H1 (cell line): ENCODE results near the gene PPP2R2D. TPM values are rescaled to one million over a fixed set of nuclear protein-coding genes. Genes with fewer than 3 reads are reported as not detected.

Source experiments
- CTCF ChIA-PET: fragments of 300-600 bp; sonication (Branson Sonifier 250); formaldehyde crosslinking; loops from one replicate; lab custom pipeline; 2021; ENCODE audit not compliant: partially characterized antibody; lab: Charles Lee
- POLR2A ChIA-PET: fragments of 300-600 bp; sonication (Branson Sonifier 250); formaldehyde crosslinking; loops from one replicate; lab custom pipeline; 2021; ENCODE audit warnings: inconsistent platforms; ENCODE audit not compliant: partially characterized antibody; lab: Charles Lee
- DNase-seq, 2 experiments: peaks; one replicate each; pipeline versions ENCODE4 v3.0.0 to v3.0.0-alpha.2; 2010 to 2022; ENCODE audit warnings: low spot score in 2 of 2, low read depth in 1 of 2, mixed read lengths in 1 of 2
- FAIRE-seq: peaks from 2 replicates; lab custom pipeline; 2011; peaks lifted over from hg19 to GRCh38; lab: Jason Lieb, UNC
- H2AFZ ChIP-seq: 2 replicates; pipeline ENCODE4 v1.8.1; 2012; ENCODE audit warnings: low read length, inconsistent platforms
- H2AK5ac ChIP-seq: 2 replicates; pipeline ENCODE4 v1.6.1; 2013; ENCODE audit warnings: low read depth, low read length
- H2BK120ac ChIP-seq: replicated peaks from 2 replicates; pipeline ENCODE3; 2013; ENCODE audit warnings: low read depth, low read length, inconsistent platforms
- H2BK12ac ChIP-seq: 2 replicates; pipeline ENCODE4 v1.6.1; 2013; ENCODE audit warnings: low read depth, low read length
- H2BK15ac ChIP-seq: 2 replicates; pipeline ENCODE4 v1.6.1; 2013; ENCODE audit warnings: low read length
- H2BK20ac ChIP-seq: 2 replicates; pipeline ENCODE4 v1.6.1; 2013; ENCODE audit warnings: low read length
- H2BK5ac ChIP-seq: 2 replicates; pipeline ENCODE4 v1.6.1; 2013; ENCODE audit warnings: low read depth, low read length
- H3K14ac ChIP-seq: 2 replicates; pipeline ENCODE4 v1.6.1; 2013; ENCODE audit warnings: inconsistent platforms; ENCODE audit not compliant: insufficient read length
- H3K18ac ChIP-seq: 2 replicates; pipeline ENCODE4 v1.6.1; 2013; ENCODE audit warnings: low read length; ENCODE audit errors: extremely low read depth
- H3K23ac ChIP-seq: 2 replicates; pipeline ENCODE4 v1.6.1; 2013; ENCODE audit warnings: inconsistent platforms; ENCODE audit not compliant: insufficient read length
- H3K23me2 ChIP-seq: 2 replicates; pipeline ENCODE4 v1.6.1; 2013; ENCODE audit warnings: low read depth, low read length
- H3K27ac ChIP-seq: 2 replicates; pipeline ENCODE4 v1.6.1; 2011; ENCODE audit warnings: low read depth, low read length, inconsistent platforms
- H3K27me3 ChIP-seq, 4 experiments: replicated peaks in 1 of 4; 1 replicate in 1 of 4; 2 replicates in 3 of 4; pipeline versions ENCODE4 v1.6.1 to v1.8.1; 2011 to 2013; ENCODE audit warnings: low read length in 3 of 4, mild to moderate bottlenecking in 3 of 4, inconsistent platforms in 2 of 4, mixed read lengths in 2 of 4, moderate library complexity in 1 of 4; ENCODE audit not compliant: control insufficient read depth in 3 of 4, insufficient read depth in 3 of 4; ENCODE audit errors: extremely low read depth in 1 of 4
- H3K36me3 ChIP-seq, 4 experiments: 2 replicates each; pipeline versions ENCODE4 v1.6.1 to v1.8.1; 2011 to 2013; ENCODE audit warnings: mild to moderate bottlenecking in 4 of 4, low read length in 3 of 4, moderate library complexity in 2 of 4, control low read depth in 1 of 4, inconsistent platforms in 1 of 4; ENCODE audit not compliant: insufficient read depth in 4 of 4, control insufficient read depth in 2 of 4
- H3K4ac ChIP-seq: replicated peaks from 2 replicates; pipeline ENCODE3; 2013; ENCODE audit warnings: low read length, low read depth, mixed read lengths, inconsistent platforms; ENCODE audit not compliant: insufficient read length
- H3K4me1 ChIP-seq, 4 experiments: replicated peaks in 1 of 4; 1 replicate in 1 of 4; 2 replicates in 3 of 4; pipeline versions ENCODE4 v1.6.1 to v1.8.1; 2011 to 2013; ENCODE audit warnings: low read length in 3 of 4, inconsistent platforms in 2 of 4, mixed read lengths in 1 of 4; ENCODE audit not compliant: insufficient read depth in 4 of 4, control insufficient read depth in 3 of 4
- H3K4me2 ChIP-seq, 2 experiments: 2 replicates each; pipeline versions ENCODE4 v1.6.1 to v1.8.1; 2011 to 2013; ENCODE audit warnings: low read depth in 2 of 2, low read length in 2 of 2, control low read depth in 1 of 2, inconsistent platforms in 1 of 2, mild to moderate bottlenecking in 1 of 2; ENCODE audit not compliant: insufficient read depth in 1 of 2
- H3K4me3 ChIP-seq, 4 experiments: fragments of 200-600, 300-600 bp in 1 of 4; sonication (generic), shearing (Covaris generic), sonication (Bioruptor Twin) in 1 of 4; 2 replicates each; pipeline versions ENCODE4 v1.5.1 to v1.8.1; 2011 to 2016; ENCODE audit warnings: low read length in 4 of 4, low read depth in 3 of 4, control low read depth in 2 of 4, inconsistent platforms in 2 of 4, mild to moderate bottlenecking in 2 of 4, mixed read lengths in 1 of 4, moderate library complexity in 1 of 4; ENCODE audit not compliant: insufficient read depth in 2 of 4; ENCODE audit errors: extremely low read depth in 1 of 4
- H3K56ac ChIP-seq: replicated peaks from 2 replicates; pipeline ENCODE3; 2013; ENCODE audit warnings: low read depth, mild to moderate bottlenecking, mixed read lengths, low read length, inconsistent platforms; ENCODE audit not compliant: insufficient read length
- H3K79me1 ChIP-seq: 2 replicates; pipeline ENCODE4 v1.6.1; 2013; ENCODE audit warnings: low read depth, low read length, control low read depth
- H3K79me2 ChIP-seq, 2 experiments: 2 replicates each; pipeline versions ENCODE4 v1.6.1 to v1.8.1; 2012 to 2013; ENCODE audit warnings: low read length in 2 of 2, mild to moderate bottlenecking in 2 of 2, inconsistent platforms in 1 of 2; ENCODE audit not compliant: insufficient read depth in 2 of 2, control insufficient read depth in 1 of 2
- H3K9ac ChIP-seq, 4 experiments: replicated peaks in 1 of 4; 1 replicate in 1 of 4; 2 replicates in 3 of 4; pipeline versions ENCODE4 v1.6.1 to v1.8.1; 2011 to 2013; ENCODE audit warnings: low read depth in 3 of 4, low read length in 3 of 4, control low read depth in 2 of 4, mild to moderate bottlenecking in 2 of 4, moderate library complexity in 2 of 4, inconsistent platforms in 1 of 4; ENCODE audit errors: extremely low read depth in 1 of 4
- H3K9me3 ChIP-seq, 2 experiments: 2 replicates each; pipeline versions ENCODE4 v1.6.1 to v1.8.1; 2012 to 2013; ENCODE audit warnings: mild to moderate bottlenecking in 2 of 2, moderate library complexity in 2 of 2, control low read depth in 1 of 2, inconsistent platforms in 1 of 2, low read depth in 1 of 2, low read length in 1 of 2, mixed read lengths in 1 of 2; ENCODE audit not compliant: insufficient read depth in 2 of 2
- H4K20me1 ChIP-seq, 2 experiments: replicated peaks in 1 of 2; 2 replicates each; pipeline versions ENCODE3 to v1.8.1; 2011 to 2013; ENCODE audit warnings: inconsistent platforms in 2 of 2, low read length in 2 of 2, mild to moderate bottlenecking in 1 of 2; ENCODE audit not compliant: insufficient read depth in 2 of 2, control insufficient read depth in 1 of 2
- H4K5ac ChIP-seq: 2 replicates; pipeline ENCODE4 v1.6.1; 2013; ENCODE audit warnings: low read length, low read depth, mixed read lengths, inconsistent platforms; ENCODE audit not compliant: insufficient read length
- H4K8ac ChIP-seq: 2 replicates; pipeline ENCODE4 v1.8.0; 2013; ENCODE audit warnings: mild to moderate bottlenecking, moderate library complexity, low read length, inconsistent platforms; ENCODE audit not compliant: insufficient read depth; ENCODE audit errors: extremely low read depth
- H4K91ac ChIP-seq: replicated peaks from 2 replicates; pipeline ENCODE3; 2013; ENCODE audit warnings: low read length, mixed read lengths, inconsistent platforms; ENCODE audit not compliant: insufficient read length
- ASH2L ChIP-seq: fragments of 200-600, 300-600 bp; sonication (generic); IDR thresholded peaks from one replicate; pipeline ENCODE4 v1.7.1; 2017; ENCODE audit warnings: low read length
- HDAC2 ChIP-seq, 2 experiments: fragments of 300-600 bp in 1 of 2; sonication (generic) in 1 of 2; IDR thresholded peaks; 2 replicates each; pipeline ENCODE4 v1.6.1; 2011 to 2012; ENCODE audit warnings: low read depth in 2 of 2, low read length in 2 of 2, mild to moderate bottlenecking in 2 of 2, moderate library complexity in 2 of 2, borderline replicate concordance in 1 of 2, inconsistent platforms in 1 of 2
- KDM1A ChIP-seq: fragments of 200-600, 300-600 bp; sonication (generic); IDR thresholded peaks from 2 replicates; pipeline ENCODE4 v1.7.1; 2016; ENCODE audit warnings: mild to moderate bottlenecking, low read length, borderline replicate concordance
- NANOG ChIP-seq: IDR thresholded peaks from 2 replicates; pipeline ENCODE4 v1.6.1; 2011; ENCODE audit warnings: low read length, low read depth, mild to moderate bottlenecking, inconsistent platforms; ENCODE audit not compliant: insufficient read depth, poor library complexity, severe bottlenecking
- NRF1 ChIP-seq: IDR thresholded peaks from 2 replicates; pipeline ENCODE4 v1.6.1; 2011; ENCODE audit warnings: mild to moderate bottlenecking, low read depth, low read length, improper control_type of control experiment
- POLR2A ChIP-seq, 2 experiments: IDR thresholded peaks; 1 replicate in 1 of 2; 2 replicates in 1 of 2; pipeline ENCODE4 v1.6.1; 2011; ENCODE audit warnings: low read depth in 2 of 2, low read length in 2 of 2, mild to moderate bottlenecking in 2 of 2; ENCODE audit errors: control extremely low read depth in 1 of 2
- SAP30 ChIP-seq: fragments of 300-600 bp; sonication (generic); IDR thresholded peaks from 2 replicates; pipeline ENCODE4 v1.7.1; 2012; ENCODE audit warnings: low read length, moderate library complexity, mild to moderate bottlenecking, inconsistent platforms; ENCODE audit not compliant: insufficient read depth, insufficient replicate concordance
- SIX5 ChIP-seq: IDR thresholded peaks from 2 replicates; pipeline ENCODE4 v1.6.1; 2011; ENCODE audit warnings: mild to moderate bottlenecking, low read depth, low read length
- ZNF274 ChIP-seq: IDR thresholded peaks from 2 replicates; pipeline ENCODE4 v1.7.0; 2012; ENCODE audit warnings: low read length, borderline replicate concordance; ENCODE audit errors: extremely low read depth
- WGBS, 2 experiments: shearing (Covaris generic) in 1 of 2; methylation state at CpG; one replicate each; pipeline versions ENCODE4 v1.1.6 to v1.1.7; 2013 to 2015; ENCODE audit warnings: low lambda C conversion rate in 2 of 2, mixed read lengths in 2 of 2, inconsistent platforms in 1 of 2, low coverage in 1 of 2, missing lambda C conversion rate in 1 of 2; ENCODE audit not compliant: insufficient replicate concordance in 2 of 2, insufficient coverage in 1 of 2, insufficient read length in 1 of 2; ENCODE audit errors: extremely low coverage in 1 of 2, missing lambda C conversion rate in 1 of 2; 5-methylcytosine and 5-hydroxymethylcytosine counted together
- polyA plus RNA-seq, 7 experiments: library from polyadenylated mRNA; depleted of rRNA in 3 of 7; stranded (reverse) in 5 of 7; unstranded in 2 of 7; fragments of >200 nt in 5 of 7; fragments of 200-250 nt in 2 of 7; gene quantifications; 1 replicate in 5 of 7; 2 replicates in 1 of 7; 4 replicates in 1 of 7; pipeline versions ENCODE4 v1.2.1 to v1.2.3, GENCODE V29; 2011 to 2013; ENCODE audit warnings: missing spikeins in 2 of 7, mixed read lengths in 2 of 7
- total RNA-seq: library from RNA; stranded (reverse); fragmentation: NEBNext Ultra II Directional; extraction: Animal tissue kit (Norgen Biotek cat#: 25700); gene quantifications from 2 replicates; pipeline ENCODE4 v1.2.1, GENCODE V29; 2021
- TF ChIP-seq, protein P1 (sequence below): IDR thresholded peaks from 2 replicates; pipeline ENCODE4 v1.6.1; 2012; ENCODE audit warnings: low read length, inconsistent platforms

Gene PPP2R2D
- total and polyA plus RNA-seq, 2 of the 8 experiments (the other 6 are each of a cell fraction or from before 2014, with no cell fraction given), result 25.4 to 32.8 TPM

- ChIA-PET CTCF (interaction anchor here (0.7 to 2.2 kb wide), 10 partner anchors 9 to 294 kb away, joined by 3 to 5 read pairs (median 4); no protein-coding TSS in a partner anchor), POLR2A (no interaction called here)
- no peak overlapping the region for H4K5ac ChIP-seq
- H3K79me2 ChIP-seq, result no peaks in the 10 kb centered on the region
- WGBS, 2 experiments, result 90% methylated on average over 32 of the region's 32 CpGs; no CpG with 5 or more reads in 1 of the 2 experiments
- no peak overlapping the region for H2BK120ac ChIP-seq
- H3K4me1 ChIP-seq, result no peaks in the 10 kb centered on the region; a peak in 1 of 7 replicates
- H3K14ac ChIP-seq, result no peak overlapping the region
- no peak overlapping the region for H3K4ac ChIP-seq
- no peak for FAIRE-seq
- H2BK12ac ChIP-seq, result no peak overlapping the region
- H3K18ac ChIP-seq, result no peak overlapping the region
- H4K91ac ChIP-seq, result no peak overlapping the region
- H2AFZ ChIP-seq, result no peak overlapping the region
- H3K9ac ChIP-seq, result no peak overlapping the region
- H3K79me1 ChIP-seq, result no peaks in the 10 kb centered on the region
- H3K36me3 ChIP-seq, result no peaks in the 10 kb centered on the region
- peaks cover 0 to 1% of the 10 kb centered on the region in 2 experiments for H4K20me1 ChIP-seq
- no peak overlapping the region for H2BK5ac ChIP-seq
- H3K27me3 ChIP-seq, result no peaks in the 10 kb centered on the region
- H3K23me2 ChIP-seq, result peaks cover 6% of the 10 kb centered on the region; the same call in 1 of the 2 replicates
- H2BK15ac ChIP-seq, result no peak overlapping the region
- H3K56ac ChIP-seq, result no peak overlapping the region
- no peaks in the 10 kb centered on the region for H3K9me3 ChIP-seq
- DNase-seq, result peak in 1 of 2 experiments; percentile 35
- H3K4me3 ChIP-seq, result no peak overlapping the region
- no peak overlapping the region for H2AK5ac ChIP-seq
- no peak overlapping the region for H2BK20ac ChIP-seq
- H3K23ac ChIP-seq, result no peak overlapping the region
- H3K27ac ChIP-seq, result no peak overlapping the region
- H4K8ac ChIP-seq, result no peak overlapping the region
- H3K4me2 ChIP-seq, result no peak overlapping the region
- TF ChIP-seq KDM1A (no peak), NRF1 (no peak), ASH2L (no peak), SAP30 (no peak), HDAC2 (IDR thresholded peaks at IDR 0.05; ENCODE audit: borderline replicate concordance in 1 of 2, low read depth in 2 of 2, low read length in 2 of 2) (no peak), SIX5 (no peak), POLR2A (IDR thresholded peaks at IDR 0.05; ENCODE audit: control extremely low read depth in 1 of 2, low read depth in 2 of 2, low read length in 2 of 2) (no peak), ZNF274 (no peak), NANOG (no peak)
- TF ChIP-seq, protein P1, sequence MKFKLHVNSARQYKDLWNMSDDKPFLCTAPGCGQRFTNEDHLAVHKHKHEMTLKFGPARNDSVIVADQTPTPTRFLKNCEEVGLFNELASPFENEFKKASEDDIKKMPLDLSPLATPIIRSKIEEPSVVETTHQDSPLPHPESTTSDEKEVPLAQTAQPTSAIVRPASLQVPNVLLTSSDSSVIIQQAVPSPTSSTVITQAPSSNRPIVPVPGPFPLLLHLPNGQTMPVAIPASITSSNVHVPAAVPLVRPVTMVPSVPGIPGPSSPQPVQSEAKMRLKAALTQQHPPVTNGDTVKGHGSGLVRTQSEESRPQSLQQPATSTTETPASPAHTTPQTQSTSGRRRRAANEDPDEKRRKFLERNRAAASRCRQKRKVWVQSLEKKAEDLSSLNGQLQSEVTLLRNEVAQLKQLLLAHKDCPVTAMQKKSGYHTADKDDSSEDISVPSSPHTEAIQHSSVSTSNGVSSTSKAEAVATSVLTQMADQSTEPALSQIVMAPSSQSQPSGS, result no peak
Observed at GRCh38 chr10:131852176-131852822, 48.5 kb upstream of the PPP2R2D start.
